DMS114 treated with DMSO at 0.1 percent for 48 hours (cell line): ENCODE results near the gene RNF213.
"Not testable (repeated sequence)": the region's sequence is repeated elsewhere in the genome, so short reads cannot be mapped to it uniquely, and the experiment has no call there.

Experiments
- DNase-seq: peaks from one replicate; lab custom pipeline; 2025; ENCODE audit not compliant: unreplicated experiment; lab: John Stamatoyannopoulos, UW

The RNF213 gene

DNA sequence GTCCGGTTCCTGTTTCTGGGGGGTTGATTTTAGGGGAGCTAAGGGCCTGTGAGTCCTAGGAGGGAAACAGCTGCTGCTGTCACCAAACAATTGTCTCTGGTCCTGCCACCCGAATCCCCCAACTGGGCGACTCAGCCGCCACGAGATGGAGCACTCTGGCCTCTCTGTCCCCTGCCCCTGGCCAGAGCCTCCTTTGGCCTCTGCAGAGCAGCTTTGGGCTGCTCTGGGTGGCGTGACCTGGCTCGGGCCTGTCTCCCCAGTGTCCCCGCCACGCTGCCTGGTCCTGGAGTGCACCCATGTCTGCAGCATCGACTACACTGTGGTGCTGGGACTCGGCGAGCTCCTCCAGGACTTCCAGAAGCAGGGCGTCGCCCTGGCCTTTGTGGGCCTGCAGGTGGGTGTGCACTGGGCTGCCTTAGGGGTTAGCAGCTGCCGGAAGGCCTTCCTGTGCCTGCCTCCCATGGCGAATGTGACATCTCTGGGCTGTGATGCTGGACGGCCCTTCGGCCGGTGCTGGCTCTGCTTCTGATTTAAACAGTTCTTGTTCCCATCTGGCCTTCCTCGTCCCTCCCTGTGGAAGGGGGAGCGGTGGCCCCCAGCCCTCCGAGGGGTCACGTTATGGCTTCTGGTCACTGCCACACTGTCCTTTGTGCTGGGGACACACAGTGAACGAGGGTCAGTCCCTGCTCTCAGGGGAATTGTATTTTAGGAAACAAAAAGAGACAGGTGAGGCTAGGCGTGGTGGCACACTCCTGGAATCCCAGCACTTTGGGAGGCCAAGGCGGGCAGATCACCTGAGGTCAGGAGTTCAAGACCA is 11.6 kb upstream of the RNF213 start:
- DNase-seq: no peak

DNA sequence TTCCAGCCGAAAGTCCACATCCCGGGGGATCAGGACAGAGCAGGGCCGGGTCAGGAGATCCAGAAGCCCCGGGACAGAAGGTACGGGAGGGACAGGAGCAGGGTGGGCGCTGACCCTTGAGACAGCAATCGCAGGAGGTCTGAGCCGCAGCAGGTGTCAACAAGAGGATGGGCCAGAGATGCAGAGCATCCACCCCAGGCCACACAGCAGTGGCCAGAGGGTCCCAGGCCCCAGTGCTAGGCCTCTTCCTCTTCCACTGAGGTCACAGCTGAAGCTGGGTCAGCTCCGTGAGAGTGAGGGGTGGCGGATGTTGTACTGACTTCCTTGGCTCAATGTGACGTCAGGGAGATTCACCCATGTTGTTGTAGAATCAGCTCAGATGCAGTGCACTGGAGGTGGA is 8.7 kb upstream of the RNF213 start:
- DNase-seq: no peak

GRCh38 chr17:80252871-80253270 is 7.8 kb upstream of the RNF213 start:
- DNase-seq: no peak

GRCh38 chr17:80253631-80254395 is 6.8 kb upstream of the RNF213 start:
- no peak for DNase-seq

- no peak for DNase-seq
These were observed 6.0 kb upstream of the RNF213 start for GRCh38 chr17:80254396-80255251.

DNA sequence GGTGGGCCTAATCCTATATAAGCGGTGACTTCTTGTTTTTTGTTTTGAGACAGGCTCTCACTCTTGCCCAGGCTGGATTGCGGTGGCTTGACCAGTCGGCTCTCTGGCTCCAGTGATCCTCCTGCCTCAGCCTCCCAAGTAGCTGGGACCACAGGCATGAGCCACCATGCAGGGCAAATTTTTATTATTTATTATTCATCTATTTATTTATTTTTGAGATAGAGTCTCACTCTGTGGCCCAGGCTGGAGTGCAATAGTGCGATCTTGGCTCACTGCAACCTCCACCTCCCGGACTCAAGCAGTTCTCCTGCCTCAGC is 4.7 kb upstream of the RNF213 start:
- no peak for DNase-seq

- no peak for DNase-seq
These were observed 2.9 kb upstream of the RNF213 start for GRCh38 chr17:80257716-80258213.

DNA sequence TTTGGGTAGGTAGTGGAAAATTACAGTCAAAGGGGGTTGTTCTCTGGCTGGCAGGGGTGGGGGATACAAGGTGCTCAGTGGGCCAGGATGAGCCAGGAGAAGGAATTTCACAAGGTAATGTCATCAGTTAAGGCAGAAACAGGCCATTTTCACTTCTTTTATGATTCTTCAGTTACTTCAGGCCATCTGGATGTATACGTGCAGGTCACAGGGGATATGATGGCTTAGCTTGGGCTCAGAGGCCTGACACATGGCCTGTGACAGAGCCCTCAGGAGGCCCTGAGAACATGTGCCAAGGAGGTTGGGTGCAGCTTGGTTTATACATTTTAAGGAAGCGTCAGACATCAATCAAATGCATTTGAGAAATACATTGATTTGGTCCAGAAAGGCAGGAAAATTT is 2.4 kb upstream of the RNF213 start:
- not testable (repeated sequence) for DNase-seq

DNA sequence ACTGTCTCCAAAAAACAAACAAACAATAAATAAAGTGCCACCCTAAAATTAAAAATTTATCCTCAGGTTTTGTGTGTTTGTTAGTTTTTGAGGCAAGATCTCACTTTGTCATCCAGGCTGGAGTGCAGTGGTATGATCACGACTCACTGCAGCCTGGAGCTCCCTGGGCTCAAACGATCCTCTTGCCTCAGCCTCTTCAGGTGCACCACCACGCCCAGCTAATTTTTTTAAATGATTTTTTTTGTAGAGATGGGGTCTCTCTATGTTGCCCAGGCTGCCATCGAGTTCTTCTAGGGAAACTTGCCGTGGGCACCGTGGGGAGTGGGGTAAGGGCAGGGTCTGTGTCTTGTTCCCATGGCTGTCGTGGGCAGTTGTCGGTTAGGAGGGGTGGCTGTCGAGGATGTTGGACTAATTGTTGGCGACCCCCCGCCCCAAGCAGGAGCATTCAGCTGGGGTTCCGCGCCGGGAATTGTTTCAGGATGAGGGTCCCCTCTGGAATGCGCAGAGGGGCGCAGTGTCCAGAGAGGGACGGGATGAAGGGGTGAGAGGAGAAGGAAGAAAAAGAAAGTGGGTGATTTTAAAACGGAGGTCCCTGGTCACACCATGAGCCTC is 1.1 kb upstream of the RNF213 start:
- no peak for DNase-seq

- no peak for DNase-seq
These were observed 550 bp upstream of the RNF213 start for GRCh38 chr17:80260069-80260535.

DNA sequence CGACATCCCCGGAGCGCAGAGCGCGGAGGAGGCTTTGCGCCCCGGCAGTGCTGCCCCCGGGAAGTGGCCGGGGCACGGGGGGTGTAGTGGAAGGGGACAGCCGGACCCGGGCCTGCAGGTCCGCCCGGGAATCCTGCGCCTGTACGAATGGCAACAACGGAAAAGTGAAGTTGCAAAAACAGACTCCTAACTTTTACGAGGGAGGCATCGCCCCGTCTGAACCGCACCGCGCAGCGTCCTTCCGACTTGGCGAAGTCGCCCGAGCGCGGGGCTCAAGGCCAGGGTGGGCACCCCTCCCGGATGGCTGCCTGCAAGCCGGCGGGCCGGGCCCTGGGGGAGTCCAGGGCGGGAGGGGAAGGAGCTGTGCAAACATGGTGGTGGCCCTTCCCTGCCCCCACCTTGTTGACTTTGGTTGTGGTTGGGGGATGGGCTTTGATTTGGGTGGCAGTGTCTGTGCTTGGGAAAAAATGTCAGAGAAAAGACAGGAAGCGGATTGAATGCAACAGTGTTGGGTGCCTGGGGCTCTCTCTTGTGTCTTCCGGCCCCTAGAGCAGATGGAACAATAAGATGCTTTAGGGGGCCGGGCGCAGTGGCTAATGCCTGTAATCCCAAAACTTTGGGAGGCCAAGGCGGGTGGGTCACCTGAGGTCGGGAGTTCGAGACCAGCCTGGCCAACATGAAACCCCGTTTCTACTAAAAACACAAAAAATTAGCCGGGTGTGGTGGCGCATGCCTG is 675 bp downstream of the RNF213 start:
- DNase-seq: no peak

GRCh38 chr17:80261895-80262279 is 1.2 kb downstream of the RNF213 start:
- DNase-seq: no peak

GRCh38 chr17:80262291-80262690 is 1.6 kb downstream of the RNF213 start:
- no peak for DNase-seq

DNA sequence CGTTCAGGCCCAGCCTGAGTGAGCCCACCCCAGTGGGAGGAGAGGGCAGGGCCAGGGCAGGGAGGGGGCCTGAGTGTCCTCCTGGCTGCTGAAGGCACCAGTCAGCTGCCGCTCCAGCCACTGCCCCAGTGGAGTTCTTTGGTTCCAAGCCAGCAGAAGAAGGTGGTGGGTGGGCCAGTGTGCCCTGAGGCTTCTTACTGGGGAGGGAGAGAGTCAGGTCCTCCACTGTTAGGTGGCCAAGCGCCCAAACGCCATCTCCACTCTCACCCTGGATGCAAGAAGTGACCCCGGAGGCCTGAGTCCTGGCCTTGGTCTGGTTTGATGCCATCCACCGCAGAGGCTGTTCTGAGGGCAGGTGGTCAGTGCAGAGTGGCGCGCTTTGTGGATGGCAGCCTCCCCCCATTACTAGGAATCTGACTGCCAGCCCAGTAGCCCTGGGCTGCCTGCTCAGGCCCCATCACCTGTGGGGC is 2.2 kb downstream of the RNF213 start:
- DNase-seq: no peak

- DNase-seq: no peak
These were observed 2.9 kb downstream of the RNF213 start for GRCh38 chr17:80263253-80264204.

DNA sequence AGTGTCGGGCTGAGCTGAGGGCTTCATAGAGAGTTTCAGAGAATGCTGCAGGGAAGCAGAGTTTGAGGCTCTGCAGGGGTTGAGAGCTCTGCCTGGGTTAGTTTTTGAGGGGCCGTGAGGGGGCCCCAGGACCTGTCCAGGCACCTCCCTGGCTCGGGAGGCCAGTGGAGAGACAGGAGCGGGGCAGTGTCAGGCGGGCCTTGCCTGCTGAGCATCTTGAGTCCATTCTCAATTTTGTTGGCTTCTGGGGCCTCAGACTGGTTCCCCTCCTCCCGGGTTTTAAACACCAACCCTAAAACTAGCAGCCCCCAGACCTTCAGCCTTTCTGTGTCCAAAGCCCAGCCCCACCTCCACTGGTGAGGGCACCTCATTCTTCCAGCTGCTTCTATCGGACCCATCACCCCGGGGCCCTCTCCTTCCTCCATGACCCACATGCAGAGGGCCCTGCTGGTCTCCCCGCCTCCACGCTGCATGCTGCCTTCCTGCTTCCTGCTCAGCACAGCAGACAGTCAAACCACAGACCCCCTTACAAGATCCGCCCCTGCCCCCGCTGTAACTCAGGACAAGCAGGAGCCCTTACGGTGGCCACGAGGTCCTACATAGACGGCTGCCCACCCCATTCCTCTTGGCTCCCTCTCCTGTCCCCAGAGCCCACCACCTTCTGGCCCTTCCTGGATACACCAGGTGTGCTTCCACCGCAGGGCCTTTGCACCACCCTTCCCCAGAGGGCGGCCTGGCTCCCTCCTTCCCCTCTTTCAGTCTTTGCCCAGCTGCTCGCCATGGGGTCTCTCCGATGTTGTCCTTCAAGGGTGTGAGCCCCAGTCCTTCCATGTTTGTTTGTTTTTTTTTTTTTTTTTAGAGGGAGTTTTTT is 3.8 kb downstream of the RNF213 start:
- no peak for DNase-seq

DNA sequence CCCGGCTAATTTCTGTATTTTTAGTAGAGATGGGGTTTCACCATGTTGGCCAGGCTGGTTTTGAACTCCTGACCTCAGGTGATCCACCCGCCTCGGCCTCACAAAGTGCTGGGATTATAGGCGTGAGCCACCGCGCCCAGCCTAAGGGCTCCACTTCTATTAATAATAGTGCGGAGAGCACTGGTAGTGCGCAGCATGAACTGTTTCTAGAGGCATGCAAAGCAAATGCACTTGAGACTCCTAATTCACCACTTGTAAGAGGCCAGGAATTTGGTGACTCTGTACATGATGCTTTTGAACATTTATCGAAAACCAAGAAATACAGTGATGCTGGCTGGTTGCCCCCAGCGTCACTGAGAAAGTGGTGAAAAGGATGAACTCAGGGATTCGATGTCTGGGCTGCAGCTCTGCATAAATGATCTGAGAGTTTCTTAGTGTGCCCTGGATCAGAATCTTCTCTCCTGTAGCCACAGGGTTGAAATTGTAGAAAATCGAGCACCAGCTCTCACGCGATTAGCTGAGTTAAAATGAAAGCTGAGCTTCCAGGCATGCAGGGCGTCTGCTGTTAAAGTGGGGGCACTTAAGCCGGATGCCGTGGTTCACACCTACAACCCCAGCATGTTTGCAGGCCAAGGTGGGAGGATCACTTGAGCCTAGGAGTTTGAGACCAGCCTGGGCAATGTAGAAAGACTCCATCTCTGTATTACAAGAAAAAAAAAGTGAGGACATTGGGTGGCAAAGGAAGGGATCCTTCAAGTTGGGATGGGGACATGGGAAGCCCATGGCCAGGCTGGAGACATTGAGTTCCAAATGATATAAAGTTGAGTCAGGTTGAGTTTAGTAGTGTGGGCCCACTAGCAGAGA is 4.8 kb downstream of the RNF213 start:
- no peak for DNase-seq
